ENCODE results near the gene FAM32A.

FAM32A gene

DNA sequence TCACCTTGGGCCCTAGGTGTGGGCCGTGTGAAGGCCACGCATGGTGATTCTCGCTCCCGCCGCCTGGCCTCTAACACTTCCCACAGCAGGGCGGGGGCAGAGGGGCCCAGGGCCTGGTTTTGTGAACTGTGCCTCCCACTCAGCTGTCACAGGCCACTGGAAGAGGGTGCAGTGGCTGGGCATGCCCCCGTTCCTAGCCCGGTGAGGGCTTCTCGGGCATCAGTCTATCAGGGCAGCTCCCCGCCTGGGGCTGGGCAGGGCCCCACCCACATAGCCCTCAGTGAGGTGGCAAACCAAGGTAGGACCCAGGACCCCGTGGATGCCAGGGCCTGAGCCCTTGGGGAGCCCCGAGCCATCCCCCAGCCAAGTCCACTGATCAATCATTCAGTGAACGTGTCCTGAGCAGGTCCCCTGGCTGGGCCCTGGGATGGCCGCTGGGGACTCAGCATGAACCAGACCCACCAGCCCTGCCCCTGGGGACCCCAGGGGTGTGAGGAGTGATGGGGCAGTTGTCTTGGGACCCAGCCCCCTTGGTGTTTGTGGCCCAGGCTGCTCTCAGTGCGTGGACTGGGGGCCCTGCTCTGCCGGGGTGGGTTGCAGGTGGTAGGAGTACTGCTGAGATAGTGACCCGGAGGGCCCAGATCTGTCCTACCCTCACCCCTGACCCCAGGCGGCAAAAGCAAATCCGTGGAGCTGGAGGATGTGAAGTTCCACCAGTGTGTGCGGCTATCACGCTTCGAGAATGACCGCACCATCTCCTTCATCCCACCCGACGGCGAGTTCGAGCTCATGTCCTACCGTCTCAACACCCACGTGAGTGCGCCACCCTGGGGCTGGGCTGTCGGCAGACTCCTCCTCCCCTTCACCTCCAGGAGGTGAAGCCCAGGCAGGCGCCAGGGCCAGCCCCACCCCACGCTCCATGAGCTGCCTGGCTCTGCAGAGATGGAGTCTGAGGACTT, 41.9 kb downstream of the FAM32A start:
- DNase-seq, result no peak

DNA sequence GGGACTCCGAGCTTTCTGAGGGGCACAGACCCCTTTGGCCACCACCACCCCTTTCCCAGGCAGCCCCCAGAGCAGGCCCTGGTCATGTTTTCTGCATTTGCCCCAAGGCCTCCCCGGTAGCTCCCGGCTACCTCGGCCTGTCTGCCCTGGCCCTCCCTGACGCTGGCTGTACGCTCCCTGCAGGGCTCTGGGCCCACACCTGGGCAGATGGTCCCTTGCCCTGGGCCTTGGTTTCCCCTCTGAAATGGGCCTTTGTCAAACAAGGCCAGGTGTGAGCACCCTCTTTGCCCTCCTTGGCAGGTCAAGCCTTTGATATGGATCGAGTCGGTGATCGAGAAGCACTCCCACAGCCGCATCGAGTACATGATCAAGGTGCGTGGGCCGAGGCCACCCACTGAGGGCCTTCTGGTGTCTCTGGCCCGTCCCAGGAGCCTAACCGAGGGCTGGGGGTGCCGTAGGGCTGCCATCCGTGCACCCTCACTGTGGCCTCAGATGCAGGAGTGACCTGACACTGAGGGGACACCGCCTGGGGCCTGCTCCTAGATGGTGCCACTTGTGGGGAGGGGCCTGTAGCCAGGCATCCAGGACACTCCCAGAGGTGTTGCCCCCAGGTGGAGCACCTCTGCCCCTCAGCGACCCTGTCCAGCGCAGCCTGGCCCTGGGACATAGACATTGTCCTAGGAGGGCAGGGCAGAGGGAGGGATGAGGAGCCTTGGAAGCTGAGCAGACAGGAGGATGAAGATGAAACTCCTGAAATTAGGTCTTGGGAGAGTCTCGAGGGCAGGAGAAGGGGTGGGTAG, 42.8 kb downstream of the FAM32A start:
- no peak for DNase-seq

DNA sequence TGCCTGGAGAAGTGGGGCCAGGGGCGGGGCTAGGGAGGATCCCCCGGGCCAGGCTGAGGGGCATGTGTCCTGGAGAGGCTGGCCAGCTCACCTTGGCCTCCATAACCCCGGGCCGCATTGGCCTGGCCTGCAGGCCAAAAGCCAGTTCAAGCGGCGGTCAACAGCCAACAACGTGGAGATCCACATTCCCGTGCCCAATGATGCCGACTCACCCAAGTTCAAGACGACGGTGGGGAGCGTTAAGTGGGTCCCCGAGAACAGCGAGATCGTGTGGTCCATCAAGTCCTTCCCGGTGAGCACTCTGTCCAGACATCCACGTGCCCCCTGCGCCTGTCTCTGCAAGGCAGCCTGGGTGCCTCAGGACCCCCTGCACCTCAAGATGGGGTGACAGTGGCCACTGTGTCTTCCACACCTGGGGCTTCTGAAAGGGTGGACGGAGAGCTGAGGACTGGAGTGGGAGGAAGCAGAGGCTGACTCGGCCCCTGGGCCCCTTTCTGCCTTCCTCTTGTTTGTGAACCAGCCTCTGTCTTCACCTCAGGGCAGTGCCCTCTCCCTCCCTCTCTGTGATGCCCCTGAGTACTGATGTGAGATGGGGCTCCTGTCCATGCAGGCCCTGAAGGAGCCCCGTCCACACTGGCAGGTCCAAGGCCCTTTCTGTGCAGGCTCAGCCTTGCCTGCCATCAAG, 43.6 kb downstream of the FAM32A start:
- no peak for DNase-seq

DNA sequence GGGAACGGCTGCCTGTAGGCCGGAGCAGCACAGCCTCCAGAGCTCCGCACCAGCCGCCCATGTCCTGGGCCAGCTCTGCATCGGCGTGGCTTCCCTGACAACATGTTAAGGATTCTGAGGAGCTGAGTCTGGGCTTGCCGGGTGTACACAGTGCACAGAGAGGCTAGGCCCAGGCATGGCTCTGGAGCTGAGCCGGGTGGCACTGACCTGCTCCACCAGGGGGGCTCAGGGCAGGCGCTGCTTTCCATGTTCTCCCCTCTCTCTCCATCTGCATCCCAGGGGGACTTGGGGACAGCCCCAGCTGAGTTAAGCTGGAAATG, 44.1 kb downstream of the FAM32A start:
- DNase-seq, result no peak

DNA sequence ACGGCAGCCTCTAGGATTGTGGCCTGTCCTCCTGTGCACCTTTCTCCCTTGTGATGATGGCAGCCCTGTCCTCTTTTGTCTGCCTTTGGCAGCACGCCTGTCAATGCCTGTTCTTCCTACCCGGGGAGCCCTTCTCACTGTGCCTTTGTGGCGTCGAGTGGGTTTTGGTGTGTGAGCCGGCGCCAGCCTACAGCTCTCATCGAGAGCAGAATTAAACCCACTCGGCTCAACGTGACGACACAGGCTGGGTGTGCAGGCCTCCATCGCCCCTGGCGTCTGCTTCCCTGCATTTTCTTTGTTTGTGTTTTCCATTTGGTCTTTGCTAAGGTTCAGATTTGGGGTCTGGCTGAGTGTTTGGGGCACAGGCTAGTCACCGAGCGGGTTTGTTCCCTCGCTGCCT, 46.9 kb downstream of the FAM32A start:
- DNase-seq, result no peak

DNA sequence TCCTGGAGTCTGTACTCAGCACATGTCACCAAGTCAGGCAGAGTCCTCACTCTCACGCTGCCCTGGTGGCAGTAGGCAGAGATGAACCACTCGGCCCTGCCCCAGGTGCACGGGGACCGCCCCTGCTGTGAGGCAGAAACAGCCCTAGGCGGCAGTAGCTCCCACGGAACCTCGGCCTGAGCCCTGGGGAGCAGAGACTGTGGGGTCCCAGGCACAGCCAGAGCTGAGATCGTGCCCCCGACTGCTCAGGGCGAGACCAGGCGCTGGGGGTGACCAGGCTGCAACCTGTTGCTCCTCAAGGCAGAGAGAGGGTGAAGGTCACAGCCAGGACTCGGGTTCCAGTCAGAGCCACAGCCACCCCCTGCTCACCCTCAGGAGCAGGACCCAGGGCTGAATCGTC, 47.4 kb downstream of the FAM32A start:
- DNase-seq, result no peak

DNA sequence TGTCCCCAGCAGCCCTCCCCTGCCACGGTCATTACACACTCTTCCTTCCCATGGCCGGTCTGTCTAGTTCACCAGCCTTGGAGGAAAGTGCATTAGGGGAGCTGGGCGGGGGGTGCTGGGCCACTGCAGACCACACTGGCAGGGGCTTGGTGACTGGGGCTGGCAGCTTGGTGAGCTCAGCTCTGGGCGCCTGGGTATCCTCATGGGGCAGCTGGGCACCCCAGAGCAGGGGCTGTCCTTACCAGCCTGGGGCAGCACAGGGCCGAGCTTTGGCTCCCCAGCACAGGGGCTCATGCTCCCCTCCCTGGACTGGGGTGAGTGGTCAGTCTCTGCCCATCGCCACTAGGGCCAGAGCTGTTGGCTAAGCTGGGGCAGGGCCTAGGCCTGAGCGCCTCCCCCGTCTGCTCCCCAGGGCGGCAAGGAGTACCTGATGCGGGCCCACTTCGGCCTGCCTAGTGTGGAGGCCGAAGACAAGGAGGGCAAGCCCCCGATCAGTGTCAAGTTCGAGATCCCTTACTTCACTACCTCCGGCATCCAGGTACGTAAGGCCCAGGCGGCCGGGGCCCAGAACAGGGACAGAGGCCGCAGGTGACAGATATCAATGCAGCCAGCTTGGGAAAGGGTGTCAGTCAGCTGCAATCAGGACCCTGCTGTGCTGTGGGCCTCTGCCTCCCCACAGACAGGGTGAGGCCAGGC, 48.0 kb downstream of the FAM32A start:
- no peak for DNase-seq

DNA sequence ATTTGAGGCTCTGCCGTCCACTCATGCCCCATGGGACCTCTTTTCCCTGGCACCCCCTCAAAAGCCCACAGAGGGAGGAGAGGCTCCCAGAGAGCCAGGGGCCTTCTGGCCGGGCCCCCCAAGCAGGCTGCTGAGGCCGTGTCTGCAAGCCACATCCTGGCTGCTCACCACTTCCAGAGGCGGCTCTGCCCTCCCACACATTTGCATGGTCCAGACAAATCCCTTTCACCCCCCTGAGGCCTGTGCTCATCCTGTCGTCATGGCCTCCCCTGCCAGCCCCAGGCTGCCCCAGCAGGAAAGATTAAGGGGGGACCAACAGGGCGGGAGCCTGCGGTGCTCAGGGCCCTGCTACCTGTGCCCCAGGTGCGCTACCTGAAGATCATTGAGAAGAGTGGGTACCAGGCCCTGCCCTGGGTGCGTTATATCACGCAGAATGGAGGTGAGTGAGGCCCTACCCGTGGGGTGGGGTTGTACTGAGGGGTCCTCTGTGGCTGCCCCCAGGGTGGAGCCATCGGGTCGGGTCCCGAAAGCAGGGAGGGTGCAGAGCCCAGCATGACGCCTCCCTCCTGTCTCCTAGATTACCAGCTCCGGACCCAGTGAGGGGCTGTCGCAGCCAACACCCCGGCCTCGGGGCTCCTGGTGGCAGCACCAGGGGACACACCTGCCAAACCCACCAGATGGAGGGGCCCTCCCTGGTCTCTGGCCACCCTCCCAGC, 48.8 kb downstream of the FAM32A start:
- DNase-seq, result no peak

DNA sequence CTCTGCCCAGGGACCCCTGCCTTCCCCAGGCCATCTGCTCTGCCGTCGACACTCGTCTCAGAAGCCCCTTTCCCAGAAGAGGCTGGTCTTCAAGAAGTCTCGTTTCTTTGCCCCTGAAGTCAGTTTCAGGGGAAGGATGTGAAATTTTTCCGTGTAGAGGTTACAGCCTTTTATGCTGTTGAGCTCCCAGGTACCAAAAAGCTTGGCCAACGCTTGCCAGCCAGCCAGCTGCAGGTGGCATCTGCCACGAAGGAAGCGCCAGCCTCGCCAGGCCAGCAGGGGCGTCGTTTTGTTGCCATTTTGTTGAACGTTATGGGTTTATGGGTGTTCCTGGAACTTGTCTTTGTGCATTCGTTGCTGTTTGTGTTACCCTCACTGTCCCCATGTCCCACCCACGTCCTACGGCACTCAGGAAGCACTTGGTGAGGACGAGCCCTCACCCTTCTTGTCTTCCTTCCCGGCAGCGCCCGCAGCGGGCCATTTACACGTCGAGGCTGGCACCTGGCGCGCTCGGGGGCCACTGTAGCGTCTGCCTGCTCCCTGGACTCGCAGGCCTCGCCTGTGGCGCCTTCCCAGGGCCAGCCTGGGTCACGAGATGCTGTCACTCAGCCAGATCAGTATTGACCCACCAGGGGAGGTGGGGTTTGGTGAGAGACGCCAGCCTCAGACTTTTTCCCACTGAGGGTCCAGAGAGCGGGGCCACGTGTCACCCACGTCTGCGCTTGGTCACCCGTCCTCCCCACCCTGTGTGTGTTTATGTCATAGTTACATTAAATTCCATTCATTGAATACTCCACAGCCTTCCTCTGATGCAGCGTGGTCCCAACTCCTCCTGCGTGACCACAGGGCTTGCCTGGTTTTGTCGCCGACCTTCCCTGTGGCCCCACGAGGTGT, 49.6 kb downstream of the FAM32A start:
- no peak for DNase-seq

DNA sequence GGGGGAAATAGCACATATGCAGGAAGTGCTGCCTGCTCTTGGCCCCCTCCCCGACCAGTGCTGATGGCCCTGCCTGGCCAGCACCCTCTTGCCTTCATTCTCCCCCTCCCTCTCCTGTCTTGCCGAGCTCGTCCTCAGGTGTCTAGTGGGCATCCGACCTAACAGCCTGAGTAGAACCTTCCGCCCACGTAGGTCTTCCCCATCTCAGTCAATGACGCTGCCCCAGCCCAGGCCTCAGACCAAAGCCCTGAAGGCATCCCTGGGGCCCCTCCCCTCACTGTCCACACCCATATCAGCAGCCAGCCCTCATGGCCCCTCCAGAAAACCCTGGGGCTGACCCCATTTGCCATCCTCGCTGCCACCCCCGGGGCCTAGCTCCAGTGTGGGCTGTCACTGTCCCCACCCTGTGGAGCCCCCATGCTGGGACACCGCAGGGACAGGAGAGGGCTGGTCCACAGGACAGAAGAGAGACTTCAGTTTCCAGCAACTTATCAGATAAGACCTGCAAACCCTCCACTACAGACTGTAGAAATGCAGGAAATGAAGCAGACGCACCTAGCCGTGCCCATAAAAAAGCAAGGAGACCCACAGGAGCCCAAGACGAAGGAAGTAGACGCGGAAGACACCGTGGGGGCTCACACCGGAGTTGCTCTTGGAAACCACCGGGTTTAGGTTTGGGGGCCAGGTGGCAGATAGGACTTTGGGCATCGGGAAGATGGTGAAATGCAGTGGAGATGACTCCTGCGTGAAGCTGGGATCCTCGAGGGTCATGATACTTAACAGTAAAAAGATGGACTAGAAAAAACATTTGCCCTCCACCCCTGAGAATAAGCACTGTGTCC, 50.8 kb downstream of the FAM32A start:
- no peak for DNase-seq

Data from CD4-positive, alpha-beta T cell treated with Interleukin-4 for 4 hours (primary cell).